ENCODE data around the gene SSRP1.
"Not testable (repeated sequence)": the region's sequence is repeated elsewhere in the genome, so short reads cannot be mapped to it uniquely, and the experiment has no call there.

The SSRP1 gene

DNA sequence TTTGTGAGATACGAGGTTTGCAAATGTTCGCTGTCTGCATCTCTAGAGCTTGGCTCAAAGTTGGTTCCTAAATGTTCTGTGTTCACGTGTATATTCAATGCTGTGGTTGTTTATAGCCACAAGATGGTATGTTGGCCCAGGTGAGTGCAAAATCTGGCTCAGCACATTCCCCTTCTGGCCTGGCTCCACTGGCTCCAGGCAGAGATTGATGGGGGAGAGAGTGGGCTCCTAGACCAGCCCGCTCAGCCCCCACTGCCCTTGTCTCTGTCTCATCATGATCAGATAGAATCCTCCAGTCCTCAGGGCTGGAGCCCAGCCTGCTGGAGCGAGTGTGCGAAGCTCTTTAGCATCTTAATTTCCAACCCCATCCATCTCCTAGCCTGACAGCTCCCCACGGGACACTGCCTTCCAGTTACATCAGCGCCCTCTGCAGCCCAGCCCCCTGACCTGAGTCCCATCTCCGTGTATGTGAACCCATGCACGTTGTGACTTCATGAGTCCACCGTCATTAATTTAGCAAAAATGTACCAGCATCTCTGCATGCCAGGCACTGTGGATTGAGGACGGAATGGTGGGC, 4.4 kb upstream of the SSRP1 start:
- no peak overlapping the region for H3K4me3 ChIP-seq (ENCODE audit: low read depth, low read length)

DNA sequence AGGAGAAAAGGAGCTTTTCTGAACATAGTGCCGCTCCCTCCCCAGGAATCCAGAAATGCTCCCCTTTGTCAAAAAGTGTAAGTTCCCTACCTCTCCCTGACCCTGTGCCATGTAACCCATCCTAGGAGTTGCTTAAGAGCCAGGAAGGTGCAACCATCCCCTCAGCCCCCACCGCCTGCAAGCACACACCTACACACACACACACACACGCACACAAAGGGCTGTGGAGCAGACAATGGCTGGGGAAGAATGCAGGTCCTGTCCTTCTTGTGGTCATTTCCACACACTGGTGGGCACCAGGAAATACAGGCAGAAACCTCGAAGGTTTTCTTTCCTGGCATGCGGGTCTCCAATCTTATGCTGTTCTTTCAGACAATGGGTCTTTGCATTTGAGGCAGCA, 3.6 kb upstream of the SSRP1 start:
- H3K4me3 ChIP-seq (ENCODE audit: low read depth, low read length) = no peak overlapping the region

DNA sequence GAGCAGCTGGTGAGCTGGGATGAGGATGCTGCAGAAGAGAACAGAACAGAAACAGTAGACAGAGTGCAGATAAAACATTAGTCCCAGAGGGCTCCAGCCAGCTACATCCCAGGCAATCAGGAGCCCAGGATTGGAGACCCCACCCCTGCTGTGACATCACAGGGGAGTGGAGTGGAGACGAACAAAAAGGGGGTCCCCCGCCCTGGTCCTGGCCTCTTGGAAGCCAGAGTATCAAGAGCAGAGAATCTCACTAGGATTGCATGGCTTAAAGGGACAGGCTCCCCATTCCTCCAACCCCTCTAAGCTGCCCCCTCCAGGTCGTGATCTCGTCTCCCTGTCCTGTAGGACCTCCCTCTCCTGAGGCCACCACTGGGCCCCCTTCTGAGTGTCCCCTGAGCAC, 2.5 kb upstream of the SSRP1 start, which contains the start of gene P2RX3:
P2RX3 (plus strand) TSS at position 211 of the 400 bp plus-strand sequence. CDS start 199 bp downstream, outside the sequence.
- H3K4me3 ChIP-seq (ENCODE audit: low read depth, low read length) = no peak within 1 kb of the TSS

DNA sequence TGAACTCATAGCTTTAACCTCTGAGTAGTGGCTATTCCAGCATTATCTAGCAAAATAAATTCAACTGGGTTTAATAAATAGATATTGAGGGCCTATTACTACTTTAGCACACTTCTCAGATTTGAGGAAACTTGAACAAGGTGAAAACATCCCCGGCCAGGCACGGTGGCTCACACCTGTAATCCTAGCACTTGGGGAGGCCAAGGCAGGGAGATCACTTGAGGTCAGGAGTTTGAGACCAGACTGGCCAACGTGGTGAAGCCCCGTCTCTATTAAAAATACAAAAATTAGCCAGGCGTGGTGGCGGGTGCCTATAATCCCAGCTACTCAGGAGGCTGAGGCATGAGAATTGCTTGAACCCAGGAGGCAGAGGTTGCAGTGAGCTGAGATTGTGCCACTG, 1.2 kb upstream of the SSRP1 start:
- not testable (repeated sequence) for H3K4me3 ChIP-seq (ENCODE audit: low read depth, low read length)

DNA sequence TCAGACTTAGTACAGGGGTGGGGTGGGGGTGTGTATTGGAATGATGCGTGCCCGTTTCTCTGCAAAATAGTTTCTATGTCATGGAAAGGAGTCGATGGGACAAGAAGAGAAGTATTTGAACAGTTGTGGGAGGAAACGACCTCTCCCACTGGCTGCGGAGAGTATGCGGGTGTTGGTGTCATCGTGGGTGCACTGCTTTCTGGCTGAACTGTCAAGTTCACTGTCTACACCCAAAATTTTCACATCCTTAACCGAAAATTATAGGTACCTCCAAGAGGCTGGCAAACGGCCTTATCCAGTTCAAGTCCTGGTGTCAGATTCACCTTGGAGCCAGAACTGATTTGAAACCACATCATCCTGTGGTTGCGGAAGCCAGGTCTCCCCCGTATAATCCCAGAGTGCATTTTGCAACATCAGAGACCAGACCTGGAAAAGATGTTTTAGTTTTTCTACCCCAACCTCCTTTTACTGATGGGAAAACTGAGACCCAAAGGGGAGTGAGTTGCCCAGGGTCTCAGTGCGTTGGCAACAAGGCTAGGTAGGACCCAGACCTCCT, 497 bp upstream of the SSRP1 start:
- H3K4me3 ChIP-seq (ENCODE audit: low read depth, low read length) = peak overlapping the region; percentile 33

DNA sequence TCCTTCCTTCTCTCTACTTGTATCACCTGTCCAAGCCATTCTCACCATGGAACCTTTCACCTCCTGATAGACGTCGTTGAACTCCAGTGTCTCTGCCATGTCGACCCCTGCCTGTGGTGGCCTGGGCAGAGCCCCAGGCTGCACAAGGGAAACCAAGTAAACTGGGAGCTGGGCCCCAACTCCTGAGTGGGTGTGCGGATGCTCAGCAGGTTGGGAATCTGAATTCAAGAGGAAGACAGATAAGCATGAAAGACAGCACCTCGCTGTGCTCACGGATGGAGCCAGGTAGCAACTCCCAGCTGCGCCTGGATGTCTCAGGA, 709 bp downstream of the SSRP1 start:
- peak overlapping the region; percentile 86 for H3K4me3 ChIP-seq (ENCODE audit: low read depth, low read length)

DNA sequence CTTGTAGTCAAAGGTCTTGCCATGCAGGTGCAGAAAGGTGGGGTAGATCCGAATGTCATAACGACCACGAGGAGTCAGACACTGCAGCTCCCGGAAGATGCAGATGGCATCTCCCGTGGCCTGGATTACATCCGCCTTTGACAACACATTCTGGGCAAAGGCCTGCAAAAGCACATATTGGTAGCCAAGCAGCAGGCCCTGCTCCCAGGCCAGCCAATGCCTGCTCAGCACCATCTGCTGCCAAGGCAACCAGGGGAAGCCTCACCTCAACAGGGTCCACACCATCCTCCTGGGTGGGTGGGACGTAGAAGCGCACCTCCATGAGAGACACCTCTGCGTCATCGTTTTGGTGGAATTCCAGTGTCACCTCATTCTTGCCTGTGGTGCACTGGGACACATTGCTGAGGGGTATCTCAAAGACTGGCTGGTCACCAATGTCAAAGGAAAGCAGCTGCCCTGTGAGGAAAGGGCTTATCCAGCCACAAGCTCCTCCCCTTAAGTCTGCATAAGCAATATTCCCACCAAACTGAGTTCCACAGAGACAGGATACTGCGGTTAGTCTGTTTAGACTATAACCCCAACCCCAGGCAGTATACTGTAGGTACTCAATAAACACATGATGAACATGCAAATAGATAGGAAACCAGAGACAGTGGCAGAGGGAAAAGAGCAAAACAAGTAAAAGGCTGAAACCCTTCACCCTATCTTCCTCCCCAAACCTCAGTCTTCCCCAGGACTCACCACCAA, 2.8 kb downstream of the SSRP1 start:
- no peak overlapping the region for H3K4me3 ChIP-seq (ENCODE audit: low read depth, low read length)

DNA sequence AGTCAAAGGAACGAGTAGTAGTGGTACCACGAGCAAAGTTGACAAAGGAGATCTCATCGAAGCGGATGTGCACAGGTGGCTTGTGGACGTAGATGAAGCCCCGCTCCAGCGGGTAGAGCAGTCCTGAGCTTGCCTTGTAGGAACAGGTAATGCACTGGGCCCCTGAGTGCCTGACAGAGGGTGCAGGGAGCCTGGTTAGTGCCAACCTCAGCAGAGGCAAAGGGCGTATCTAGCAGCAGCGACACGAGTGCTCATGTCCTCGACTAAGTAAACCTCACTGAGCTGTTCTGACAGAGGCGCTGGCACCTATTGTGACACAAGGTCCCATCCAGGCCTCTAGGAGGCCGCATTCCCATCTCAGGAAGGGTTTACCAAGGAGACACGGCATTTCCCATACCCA, 4.0 kb downstream of the SSRP1 start:
- H3K4me3 ChIP-seq (ENCODE audit: low read depth, low read length) = no peak overlapping the region

DNA sequence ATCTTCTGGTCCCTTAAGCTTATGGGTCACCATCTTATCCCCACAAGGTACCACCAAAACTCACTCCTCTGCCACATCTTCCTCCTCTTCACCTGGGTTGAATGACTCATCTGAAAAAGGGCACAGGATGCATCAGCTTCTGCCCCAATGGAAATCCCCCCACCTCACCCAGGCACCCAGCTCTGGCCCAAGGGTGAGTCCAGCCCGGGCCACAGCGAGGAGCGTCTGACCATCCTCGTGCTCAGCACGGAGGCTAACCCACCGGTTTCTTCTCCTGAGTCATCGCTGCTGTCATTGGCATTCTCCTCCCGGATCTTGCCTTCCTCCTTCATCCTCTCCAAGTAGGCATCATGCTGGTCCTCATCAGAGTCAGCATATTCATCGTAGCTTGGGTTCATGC, 5.7 kb downstream of the SSRP1 start:
- H3K4me3 ChIP-seq (ENCODE audit: low read depth, low read length) = no peak overlapping the region

DNA sequence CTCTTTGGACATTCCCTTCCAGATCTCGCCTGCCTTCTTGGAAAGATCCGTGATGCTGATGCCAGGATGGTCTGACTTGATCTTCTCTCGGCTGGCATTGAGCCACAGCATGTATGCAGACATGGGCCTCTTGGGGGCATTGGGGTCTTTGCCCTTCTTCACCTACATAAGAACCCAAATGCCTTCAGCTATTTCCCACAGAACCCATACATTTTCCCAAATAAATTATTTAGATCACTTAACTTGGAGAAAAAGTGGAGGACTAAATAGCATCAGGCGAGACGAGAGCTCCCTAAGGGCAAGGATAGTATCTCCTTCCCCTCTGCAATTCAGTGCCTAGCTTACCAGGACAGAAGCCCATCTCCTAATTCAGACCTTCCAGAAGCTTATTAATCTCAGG, 8.0 kb downstream of the SSRP1 start:
- no peak overlapping the region for H3K4me3 ChIP-seq (ENCODE audit: low read depth, low read length)

DNA sequence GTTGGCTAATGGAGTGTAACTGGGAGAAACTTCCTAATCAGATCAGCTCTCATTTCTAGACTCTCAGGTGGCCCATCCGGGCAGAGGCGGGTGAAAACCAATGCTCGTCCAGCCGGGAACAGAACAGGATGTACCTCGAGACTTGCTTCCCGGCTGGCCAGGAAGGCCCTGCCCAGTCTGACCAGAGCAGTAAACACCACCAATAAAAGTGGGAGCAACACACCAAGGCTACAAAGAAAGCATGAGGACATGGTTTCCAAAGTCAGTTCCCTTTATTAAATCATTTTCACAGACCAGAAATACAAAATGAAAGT, 10.0 kb downstream of the SSRP1 start:
- H3K4me3 ChIP-seq (ENCODE audit: low read depth, low read length) = no peak overlapping the region

DNA sequence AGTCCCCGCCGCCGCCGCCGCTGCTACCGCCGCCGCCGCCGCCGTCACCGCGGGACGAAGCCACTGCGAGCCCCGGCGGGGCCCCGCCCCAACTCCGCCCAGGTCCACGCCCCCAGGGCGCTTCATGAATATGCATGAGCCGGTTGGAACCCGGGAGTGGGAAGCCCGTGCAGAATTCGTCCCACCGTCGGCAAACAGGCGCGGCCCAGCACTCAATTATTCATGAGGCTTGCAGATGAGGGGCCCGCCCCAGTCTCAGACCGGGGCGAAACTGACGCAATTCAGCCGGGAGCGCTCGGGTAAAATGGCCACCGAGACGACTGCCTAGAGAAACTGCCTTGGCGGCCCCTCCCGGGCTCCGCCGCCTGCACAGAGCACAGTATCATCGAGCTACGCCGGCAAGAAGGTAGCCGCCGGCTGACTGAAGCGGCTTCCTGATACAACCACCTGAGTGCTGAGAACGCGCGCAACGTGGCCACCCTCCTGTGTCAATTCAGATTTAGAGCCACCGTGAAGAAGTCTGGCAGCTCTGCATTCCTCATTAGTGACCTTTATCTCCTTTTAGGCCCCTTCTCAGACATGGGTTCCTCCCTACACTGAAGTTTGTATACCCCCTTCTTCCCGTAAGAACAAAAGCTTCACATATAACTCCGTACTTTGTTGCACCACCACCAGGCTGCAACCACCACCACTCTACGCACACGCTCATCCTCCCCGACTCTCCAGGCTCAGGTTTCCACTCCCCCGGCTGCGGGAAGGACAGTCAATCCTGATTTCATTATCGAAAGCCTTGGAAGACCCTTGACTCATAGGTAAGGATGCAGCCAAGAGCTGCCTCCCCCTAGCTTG, 10.6 kb downstream of the SSRP1 start, which contains the start of gene TNKS1BP1:
TNKS1BP1 (minus strand) TSS at position 67 of the 849 bp plus-strand sequence. CDS start 3,067 bp downstream, outside the sequence.
- peak within 1 kb of the TSS; percentile 69 for H3K4me3 ChIP-seq (ENCODE audit: low read depth, low read length)

DNA sequence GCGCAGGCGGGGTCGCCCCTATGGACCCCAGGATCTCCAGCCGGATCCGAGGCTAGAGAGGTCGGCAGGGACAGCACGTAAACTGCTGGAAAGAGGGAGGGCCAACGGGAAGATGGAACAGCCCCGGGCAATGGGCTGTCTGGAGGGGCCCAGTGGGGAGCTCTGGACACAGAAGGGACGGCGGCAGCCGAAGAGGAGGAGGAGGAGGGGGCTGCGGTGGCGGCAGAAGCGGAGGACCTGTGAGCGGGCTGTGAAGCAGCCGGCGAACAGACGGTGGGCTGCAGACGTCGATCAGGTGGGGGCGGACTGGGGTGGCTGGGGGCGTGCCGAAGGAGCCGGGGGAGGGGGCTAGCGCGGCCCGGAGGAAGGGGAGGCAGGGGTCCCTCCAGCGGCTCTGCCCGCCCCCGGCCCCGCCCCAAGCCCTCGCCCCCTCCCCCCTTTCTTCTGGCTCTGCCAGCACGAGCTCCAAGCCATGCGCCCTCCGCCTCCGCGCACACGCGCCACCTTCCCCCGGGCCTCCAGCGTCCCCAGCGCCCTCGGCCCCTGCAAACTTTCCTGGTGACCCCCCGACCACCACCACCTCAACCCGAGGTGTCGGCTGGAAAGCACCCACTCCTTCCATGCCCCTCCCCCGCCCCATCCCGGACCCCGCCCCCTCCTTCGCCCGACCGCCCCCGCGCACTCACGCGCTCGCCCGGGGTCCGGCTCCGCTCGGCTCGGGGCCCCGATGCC, 11.4 kb downstream of the SSRP1 start:
- peak overlapping the region; percentile 69 for H3K4me3 ChIP-seq (ENCODE audit: low read depth, low read length)

DNA sequence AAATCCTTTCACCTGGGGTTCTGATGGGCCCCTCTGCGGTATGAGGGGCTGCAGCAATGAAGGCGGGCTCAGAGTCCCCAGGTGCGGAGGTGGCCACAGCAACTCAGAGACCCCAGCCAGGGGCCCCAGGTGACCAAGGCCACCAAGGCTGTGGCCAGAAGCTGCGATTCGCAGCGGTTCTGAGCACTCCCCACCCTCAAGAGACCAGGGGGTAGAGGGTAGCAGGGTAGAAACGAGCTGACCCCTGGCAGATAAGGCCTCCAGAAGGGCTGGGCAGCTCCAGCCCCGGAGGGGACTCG, 11.9 kb downstream of the SSRP1 start:
- H3K4me3 ChIP-seq (ENCODE audit: low read depth, low read length) = peak overlapping the region; percentile 69

DNA sequence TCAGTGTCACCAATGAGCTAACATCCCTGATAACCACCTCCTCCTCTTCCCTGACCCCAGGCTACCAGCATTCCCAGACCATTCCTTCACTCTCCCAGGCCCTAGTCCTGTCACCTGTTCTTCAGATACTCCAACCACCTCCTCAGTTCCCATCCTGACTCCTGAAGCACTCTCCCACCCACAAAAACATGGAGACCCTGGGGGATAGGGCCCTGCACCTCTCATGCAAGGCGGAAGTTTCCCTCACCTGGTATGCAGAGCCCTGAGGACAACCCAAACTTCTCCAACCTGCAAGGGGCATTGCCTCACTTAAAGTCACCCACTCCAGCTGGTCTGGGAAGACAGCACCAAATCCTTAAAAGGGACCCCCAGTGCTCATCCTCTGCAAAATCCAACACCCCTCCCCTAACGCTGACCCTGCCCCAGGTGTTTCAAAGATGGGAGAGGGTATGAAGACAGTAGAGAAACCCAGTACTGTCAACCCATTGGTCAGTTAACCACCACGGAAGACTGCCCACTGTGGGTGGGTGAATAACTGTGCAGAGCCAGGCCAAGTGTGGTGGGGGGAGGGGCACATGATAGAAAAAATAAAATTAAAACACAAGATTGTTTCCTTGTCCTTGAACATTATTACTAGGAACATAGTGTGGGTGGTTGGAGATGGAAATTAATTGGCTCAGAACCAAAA, 12.4 kb downstream of the SSRP1 start:
- H3K4me3 ChIP-seq (ENCODE audit: low read depth, low read length) = peak overlapping the region; percentile 69

DNA sequence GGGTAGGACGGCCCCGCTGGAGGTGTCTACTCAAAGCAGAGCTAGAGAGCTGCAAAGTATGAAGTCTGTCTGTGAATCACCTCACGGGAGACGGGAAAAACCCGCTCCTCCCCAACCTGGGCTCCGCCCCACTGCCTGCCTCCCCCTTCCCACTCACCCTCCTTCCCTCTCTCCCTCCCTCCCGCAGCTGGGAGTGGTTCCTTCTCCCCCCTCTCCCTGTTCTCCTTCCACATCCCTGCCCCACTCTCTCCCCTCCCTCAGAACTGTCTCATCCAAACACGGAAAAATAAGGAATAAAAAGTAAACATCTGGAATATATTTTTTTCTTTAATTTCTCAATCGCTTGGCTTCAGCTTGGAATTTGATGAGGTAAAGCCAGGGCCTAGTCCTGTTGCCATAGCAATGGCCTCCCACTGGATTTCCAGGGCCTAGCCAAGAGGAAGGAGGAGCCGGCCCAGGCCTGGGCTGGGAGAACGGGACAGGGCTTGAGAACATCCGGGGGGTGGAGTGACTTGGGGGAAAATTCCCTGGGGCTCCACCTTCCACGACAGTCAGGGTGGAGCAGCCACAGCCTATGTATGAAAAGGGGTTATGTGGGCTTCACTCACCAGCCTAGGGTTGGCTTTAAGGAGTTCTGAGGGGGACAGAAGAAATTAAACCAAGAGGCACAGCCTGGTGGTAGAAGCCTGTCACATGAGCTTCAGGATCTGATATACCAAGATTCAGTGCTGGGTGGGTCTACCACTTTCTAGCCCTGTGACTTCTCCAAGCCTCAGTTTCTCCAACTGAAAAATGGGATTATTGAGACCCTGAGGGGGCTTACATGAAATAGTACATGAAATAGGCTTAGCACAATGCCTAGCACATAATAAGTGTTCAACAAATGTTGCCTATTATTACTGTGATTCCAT, 13.2 kb downstream of the SSRP1 start:
- H3K4me3 ChIP-seq (ENCODE audit: low read depth, low read length) = no peak overlapping the region

DNA sequence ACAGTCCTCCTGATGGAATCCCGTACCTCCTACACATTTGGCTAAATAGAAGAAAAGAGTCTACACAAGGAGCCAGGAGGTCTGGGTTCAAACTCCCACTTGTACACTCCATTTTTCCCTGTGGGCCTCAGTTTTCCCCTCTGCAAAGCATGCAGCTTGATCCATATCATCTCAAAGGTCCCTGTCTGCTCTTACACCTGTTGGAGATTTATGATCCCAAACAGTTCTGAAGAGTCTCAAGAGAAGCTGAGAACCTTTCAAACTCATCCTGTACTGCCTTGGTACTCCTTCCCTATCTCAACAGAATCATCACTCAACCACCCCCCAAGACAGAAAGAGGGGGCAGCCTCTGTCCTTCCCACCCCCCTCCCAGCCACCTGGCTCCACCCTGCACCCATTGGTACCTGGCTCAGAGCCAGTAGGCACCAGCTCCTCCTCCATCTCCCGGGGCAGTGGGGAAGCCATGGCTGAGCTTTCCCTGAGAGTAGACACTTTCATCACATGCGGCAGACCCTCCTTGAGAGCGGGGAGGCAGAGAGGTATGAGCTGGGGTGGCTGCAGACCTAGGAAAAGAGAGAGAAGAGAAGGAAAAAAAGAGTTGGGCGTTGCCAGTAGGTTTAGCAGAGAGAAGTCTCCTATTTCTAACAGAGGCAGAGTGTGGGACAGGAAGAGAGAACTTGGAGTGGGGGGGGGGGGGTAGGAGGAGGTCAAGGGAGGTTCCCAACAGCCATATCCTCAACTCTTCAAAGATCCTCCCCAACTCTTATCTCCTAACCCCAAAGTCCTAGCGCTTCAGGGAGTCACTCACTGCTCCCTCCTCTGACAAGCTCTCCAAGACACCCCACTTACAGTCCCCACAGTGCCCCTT, 14.1 kb downstream of the SSRP1 start:
- H3K4me3 ChIP-seq (ENCODE audit: low read depth, low read length) = no peak overlapping the region

DNA sequence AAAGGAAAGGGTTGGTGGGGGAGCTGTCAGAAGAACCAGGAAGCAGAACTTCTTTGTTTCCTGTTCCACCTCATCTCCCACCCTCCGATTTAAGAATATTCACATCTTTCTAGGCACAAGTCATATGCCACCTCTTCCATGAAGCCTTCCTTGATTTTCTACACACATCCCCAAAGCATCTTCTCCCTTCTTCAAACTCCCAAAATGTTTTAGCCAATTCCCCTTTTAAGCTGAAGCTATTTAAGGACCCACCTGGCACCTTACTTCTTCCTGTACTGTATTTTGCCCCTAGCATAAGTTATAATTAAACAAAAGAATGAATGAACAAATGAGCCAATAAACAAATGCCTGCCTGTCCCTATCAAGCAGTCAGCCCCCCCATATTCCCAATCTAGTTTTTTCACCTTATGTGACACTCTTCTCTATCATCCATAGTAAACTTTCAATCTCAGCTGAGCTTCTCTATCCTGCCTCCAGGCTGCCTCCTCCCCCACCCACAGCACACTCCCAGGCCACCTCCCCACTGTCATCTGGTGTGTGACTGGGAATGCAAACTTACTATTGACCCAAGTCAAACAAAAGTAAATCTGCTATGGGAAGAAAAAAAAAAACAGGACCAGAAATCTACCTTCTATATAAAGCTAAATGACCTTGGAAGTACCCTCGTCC, 14.8 kb downstream of the SSRP1 start:
- H3K4me3 ChIP-seq (ENCODE audit: low read depth, low read length) = no peak overlapping the region

Data from iPS-11a (cell line).